Measurements from ENCODE around the gene NNT.

- no peak for TF ChIP-seq TAF1 (IDR thresholded peaks at IDR 0.05; ENCODE audit: borderline replicate concordance, insufficient read depth, low read length)
- no peak for TF ChIP-seq POLR2AphosphoS5 (IDR thresholded peaks at IDR 0.05; ENCODE audit: low read depth, low read length)
- no peak for TF ChIP-seq REST (IDR thresholded peaks at IDR 0.05; ENCODE audit: insufficient read depth in 1 of 2, low read depth in 2 of 2, low read length in 2 of 2)
Observed at GRCh38 chr5:43702293-43702692, 99.3 kb downstream of the NNT start.

All from PFSK-1 (cell line).